NCI-H510A (cell line): Measurements from ENCODE around the gene ATOH1.

Source experiments
- DNase-seq: peaks from one replicate; lab custom pipeline; 2025; lab: John Stamatoyannopoulos, UW

The ATOH1 gene, protein sequence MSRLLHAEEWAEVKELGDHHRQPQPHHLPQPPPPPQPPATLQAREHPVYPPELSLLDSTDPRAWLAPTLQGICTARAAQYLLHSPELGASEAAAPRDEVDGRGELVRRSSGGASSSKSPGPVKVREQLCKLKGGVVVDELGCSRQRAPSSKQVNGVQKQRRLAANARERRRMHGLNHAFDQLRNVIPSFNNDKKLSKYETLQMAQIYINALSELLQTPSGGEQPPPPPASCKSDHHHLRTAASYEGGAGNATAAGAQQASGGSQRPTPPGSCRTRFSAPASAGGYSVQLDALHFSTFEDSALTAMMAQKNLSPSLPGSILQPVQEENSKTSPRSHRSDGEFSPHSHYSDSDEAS

DNA sequence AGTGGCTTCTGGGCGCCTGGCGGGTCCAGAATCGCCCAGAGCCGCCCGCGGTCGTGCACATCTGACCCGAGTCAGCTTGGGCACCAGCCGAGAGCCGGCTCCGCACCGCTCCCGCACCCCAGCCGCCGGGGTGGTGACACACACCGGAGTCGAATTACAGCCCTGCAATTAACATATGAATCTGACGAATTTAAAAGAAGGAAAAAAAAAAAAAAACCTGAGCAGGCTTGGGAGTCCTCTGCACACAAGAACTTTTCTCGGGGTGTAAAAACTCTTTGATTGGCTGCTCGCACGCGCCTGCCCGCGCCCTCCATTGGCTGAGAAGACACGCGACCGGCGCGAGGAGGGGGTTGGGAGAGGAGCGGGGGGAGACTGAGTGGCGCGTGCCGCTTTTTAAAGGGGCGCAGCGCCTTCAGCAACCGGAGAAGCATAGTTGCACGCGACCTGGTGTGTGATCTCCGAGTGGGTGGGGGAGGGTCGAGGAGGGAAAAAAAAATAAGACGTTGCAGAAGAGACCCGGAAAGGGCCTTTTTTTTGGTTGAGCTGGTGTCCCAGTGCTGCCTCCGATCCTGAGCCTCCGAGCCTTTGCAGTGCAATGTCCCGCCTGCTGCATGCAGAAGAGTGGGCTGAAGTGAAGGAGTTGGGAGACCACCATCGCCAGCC, at the start of gene ATOH1:
ATOH1 (plus strand) TSS at position 422 of the 663 bp plus-strand sequence; CDS start at position 596, 174 bp downstream.
- no peak for DNase-seq

DNA sequence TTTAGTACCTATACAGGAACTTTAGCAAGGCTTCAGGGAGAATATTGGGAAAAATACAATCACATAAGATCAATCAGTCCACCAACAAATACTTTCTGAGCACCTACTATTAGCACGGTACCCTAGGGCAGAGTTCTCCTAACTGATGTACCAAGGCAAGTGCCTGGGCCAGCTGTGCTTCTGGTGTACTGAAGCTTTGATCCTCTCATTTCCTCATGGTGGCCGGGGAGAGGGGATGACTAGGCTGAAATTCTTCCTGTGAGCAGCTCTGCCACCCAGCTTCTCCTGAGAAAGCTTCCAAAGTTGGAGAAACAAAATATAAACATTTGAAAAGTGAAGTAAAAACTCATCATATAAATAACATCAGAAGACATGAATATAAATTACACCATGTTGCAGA, 49.3 kb upstream of the ATOH1 start:
- no peak for DNase-seq

DNA sequence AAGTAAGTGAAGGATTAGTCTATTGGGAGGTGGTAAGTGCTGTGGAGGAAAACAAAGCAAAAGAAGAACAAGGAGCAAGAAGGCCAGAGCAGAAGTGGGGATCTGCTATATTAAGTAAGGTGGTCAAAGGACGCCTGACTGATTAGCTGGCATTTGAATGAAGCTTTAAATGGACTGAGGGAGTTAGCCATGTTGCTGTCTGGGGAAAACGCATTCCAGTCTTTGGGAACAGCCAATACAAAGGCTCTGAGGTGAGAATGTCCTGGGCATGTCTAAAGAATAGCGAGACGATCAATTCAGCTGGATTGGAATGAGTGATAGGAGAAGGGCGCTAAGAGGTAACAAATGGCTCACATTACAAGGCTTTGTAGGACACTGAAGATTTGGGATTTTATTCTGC, 48.5 kb upstream of the ATOH1 start:
- DNase-seq, result no peak

DNA sequence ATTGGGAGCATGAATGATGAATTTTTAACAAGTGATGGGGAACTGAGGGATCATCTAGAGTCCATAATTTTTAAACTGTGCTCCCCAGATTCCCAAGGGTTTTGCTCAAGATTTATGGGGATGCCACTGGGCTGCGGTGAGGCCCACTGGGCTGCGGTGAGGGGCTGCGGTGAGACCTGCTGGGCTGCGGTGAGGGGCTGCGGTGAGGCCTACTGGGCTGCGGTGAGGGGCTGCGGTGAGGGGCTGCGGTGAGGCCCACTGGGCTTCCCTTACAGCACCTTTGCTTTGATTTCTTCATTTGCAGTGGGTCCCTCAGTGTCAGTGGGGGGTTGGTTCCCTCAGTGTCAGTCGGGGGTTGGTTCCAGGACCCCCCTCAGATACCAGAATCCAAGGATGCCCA, 47.4 kb upstream of the ATOH1 start:
- DNase-seq, result no peak

DNA sequence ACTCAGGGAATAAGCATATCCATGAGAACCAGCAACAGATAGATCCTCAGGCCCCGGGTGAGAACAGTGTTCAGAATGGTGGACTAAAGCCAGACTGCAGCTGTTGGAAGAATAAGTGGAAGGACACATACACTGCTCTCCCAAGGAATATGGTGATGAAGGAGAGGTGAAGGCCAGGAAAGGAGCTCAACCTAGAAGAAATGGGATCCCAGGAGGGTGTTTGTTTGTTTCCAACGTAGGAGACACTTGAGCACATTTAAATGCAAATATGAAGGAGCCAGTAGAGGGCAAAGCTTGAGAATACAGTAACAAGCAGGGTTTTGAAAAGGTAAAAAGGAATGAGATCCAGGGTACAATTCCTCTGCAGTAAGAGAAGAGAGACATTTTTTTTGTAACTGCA, 42.4 kb upstream of the ATOH1 start:
- DNase-seq, result no peak

DNA sequence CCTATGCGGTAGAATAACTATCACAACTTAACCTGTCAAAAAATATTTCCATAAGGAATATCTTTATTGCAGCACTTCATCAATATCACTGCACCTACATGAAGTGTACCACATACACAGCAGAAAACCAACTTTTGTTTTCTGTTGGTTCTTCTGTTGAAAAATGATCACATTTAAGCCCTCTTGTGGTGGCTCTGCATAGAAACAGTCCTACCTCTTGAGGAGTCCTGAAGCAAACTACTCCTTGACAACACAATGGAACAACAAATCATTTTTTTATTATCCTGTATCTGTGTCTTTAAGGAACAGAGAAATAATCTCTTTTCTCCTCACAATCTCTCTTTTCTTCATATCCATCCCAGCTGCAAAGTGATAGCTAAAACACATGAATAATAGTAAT, 39.8 kb upstream of the ATOH1 start:
- no peak for DNase-seq

DNA sequence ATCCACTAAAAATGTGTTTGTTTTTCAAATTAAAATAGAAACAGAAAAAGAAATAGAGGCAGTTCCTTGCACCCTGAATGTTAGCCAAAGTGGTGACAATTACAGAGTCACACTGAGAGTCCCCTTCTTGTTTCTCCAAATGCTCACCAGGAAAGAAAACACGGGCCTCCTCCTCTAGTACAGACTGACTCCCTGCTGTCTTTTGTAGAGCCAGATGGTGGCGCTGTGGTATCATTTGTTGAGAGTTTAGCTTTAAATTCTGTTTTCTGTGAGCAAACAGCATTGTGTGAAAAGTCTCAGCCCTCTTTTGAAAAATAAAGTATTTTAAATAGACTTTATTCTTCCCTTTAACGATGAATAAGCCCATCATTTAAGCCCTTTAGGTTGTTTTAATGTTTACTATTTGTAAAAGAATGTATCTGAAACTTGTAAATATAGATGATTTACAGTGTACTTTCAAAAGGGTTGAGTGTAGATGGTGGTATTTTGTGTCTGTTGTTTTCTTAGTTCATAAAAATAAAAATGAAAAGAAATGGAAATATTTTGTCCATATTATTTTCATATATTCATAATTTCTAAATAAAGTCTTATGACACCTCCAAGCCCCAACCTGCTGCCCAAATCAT, 36.9 kb upstream of the ATOH1 start:
- peak; percentile 13 for DNase-seq

DNA sequence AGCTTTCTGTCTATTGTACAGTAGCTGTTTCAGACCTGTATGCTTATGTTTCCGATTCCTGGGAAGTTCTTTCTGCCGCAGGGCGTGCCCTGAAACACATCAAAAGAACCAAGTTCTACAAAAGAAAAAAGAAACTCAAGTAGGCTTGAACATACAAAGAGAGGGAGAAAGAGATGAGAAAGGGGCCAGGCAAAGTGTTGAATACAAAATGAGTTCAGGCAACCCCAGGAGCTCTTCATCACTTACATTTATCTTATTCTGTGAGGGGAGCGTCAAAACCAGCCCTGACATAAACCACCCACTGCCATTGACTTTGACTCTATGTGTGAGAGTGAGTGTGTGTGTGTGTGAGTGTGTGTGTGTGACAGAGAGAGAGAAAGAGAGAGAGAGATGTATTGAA, 26.5 kb upstream of the ATOH1 start:
- no peak for DNase-seq

DNA sequence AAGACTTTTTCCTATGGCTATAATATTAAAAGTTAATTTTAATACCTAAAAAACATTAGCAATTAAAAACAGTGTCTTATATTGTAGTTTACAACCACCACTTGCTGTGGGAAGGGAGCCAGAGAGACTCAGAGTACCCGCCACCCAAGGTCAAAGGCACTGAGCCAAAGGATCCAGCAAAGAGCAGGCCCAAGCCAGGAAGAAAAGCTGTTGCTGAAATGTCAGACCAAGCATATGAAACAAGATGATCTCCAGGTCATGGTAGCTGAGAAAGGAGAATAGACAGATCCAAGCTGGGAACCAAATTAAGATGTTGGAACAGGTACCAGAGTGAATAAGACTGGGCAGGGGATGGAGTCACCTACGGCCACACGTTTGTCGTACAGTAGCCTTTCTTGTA, 18.8 kb upstream of the ATOH1 start:
- DNase-seq, result no peak

DNA sequence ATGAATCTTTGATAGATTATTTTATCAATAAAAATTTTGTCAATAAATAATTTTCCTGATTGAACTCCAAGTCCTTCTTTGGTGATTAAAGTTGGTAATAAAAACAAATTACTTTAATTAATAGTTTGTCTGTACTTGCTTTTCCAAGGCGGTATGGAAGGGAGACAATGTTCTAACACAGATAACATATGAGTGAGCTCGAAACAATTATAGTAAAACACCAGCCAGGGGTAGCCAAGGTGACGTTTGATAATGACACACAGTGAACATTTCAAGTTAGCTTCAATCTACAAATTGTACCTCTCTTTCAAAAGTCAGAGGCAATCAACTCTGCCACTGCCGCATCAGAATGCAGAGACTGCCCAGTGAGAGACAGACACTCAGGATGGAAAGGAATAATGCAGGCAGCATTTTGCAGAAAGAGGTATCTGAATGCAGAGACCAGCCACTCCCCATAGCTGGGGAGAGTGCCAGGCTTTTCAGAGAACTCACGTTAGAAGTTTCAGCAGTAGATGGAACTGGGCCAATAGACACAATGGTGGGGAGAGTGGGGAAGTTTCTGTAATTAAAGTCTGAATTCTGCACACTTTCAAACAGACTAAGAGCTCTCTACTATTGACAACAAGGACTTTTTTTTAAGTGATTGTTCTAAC, 18.1 kb upstream of the ATOH1 start:
- DNase-seq, result no peak

DNA sequence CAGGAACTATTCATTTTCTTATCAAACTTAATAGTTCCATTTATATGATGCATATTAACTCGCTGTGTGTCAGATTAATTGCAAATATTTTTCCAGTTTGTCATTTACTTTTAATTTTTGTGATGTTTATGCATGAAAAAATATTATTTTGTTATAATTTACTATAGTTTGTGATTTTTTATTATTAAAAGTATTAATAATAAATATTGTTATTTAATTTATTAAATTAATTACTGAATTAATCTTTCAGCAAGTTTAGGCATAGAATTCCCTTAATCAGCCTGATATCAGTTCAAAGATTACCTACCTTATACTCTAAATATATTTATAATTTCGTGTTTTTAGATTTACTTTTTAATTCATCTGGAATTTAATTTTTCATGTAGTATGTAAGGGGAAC, 15.5 kb upstream of the ATOH1 start:
- DNase-seq, result no peak

DNA sequence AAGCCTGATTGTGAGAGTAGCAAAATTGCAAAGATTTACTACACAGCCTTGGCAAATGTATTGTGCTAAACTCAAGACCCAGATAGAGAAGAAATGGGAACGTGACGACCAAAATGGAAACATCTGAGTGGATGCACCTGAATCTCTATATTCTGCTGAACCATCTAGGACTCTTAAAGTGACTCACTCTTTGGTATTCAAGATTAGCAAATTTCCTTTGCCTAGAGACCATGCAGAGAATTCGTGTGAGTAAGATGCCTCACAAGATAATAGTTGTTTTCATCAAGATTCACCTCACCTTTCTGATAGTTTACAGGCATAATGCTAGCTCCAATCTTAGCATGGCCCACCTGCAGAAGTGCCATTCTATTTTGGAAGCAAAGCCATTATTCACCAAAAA, 14.4 kb upstream of the ATOH1 start:
- no peak for DNase-seq

DNA sequence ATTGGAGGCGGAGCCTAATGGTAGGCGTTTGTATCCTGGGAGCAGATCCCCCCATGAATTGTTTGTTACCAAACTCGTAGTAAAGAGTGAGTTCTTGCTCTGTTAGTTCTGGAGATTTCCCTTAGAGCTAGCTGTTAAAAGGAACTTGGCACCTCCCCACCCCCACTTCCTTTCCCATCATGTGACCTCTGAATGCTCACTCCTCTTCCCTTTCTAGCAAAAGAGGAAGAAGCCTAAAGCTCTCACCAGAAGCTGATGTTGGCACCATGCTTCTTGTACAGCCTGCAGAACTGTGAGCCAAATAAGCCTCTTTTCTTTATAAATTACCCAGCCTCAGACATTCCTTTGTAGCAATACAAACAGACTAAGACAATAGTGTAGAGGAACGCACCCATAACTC, 13.8 kb upstream of the ATOH1 start:
- DNase-seq, result no peak

DNA sequence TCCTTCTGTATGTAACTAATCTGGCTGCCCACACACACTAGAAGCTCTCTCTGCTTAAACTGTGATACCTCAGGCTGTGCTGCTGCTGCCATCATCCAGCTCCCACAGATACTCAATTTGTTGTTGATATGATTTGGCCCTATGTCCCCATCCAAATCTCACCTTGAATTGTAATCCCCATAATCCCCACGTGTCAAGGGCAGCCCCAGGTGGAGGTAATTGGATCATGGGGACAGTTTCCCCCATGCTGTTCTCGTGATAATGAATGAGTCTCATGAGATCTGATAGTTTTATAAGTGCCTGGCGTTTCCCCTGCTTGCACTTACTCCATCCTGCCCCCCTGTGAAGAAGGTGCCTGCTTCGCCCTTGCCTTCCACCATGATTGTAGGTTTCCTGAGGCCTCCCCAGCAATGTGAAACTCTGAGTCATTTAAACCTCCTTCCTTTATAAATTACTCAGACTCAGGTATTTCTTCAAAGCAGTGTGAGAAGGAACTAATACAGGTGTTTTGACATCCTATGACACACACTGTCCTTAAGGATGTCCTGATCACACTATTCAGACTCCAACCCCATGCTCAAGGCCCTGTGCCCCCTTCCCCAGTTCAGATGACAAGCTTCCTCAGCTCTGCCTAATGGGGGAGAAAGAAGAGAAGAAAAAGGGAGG, 2.9 kb upstream of the ATOH1 start:
- DNase-seq, result no peak

DNA sequence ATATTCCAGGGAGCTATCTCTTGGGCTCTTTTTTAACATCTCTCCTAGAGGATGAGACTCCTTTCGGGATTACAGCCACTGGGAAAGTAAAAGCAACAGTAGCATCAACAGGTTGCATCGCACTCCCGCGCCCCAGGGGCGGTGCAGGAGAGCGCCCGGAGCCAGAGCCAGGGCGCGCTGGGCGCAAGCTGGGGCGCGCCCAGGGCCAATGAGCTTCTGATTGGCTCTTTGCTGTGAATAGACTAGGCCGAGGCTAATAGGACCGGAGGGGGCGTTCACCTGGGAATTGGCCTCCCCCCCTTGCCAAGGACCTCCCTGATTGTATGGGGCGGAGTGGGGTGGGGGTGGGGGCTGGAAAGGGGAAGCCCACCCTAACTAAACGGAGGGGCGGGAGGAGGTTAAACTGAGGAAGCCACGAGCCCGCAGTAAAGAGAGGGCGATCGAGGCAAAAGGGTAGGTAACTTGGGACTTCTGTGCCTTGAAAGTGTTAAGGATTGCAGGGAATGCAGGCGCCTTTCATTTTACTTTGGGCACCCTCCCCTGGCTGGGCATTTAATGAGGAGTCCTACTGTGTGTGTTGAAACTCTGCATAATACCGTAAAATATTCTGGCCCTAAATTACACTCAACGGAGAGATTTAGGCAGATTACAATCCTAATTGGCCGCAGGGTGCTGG, 1.1 kb upstream of the ATOH1 start:
- peak; percentile 24 for DNase-seq

DNA sequence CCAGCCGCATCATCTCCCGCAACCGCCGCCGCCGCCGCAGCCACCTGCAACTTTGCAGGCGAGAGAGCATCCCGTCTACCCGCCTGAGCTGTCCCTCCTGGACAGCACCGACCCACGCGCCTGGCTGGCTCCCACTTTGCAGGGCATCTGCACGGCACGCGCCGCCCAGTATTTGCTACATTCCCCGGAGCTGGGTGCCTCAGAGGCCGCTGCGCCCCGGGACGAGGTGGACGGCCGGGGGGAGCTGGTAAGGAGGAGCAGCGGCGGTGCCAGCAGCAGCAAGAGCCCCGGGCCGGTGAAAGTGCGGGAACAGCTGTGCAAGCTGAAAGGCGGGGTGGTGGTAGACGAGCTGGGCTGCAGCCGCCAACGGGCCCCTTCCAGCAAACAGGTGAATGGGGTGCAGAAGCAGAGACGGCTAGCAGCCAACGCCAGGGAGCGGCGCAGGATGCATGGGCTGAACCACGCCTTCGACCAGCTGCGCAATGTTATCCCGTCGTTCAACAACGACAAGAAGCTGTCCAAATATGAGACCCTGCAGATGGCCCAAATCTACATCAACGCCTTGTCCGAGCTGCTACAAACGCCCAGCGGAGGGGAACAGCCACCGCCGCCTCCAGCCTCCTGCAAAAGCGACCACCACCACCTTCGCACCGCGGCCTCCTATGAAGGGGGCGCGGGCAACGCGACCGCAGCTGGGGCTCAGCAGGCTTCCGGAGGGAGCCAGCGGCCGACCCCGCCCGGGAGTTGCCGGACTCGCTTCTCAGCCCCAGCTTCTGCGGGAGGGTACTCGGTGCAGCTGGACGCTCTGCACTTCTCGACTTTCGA, 654 bp downstream of the ATOH1 start:
- no peak for DNase-seq

DNA sequence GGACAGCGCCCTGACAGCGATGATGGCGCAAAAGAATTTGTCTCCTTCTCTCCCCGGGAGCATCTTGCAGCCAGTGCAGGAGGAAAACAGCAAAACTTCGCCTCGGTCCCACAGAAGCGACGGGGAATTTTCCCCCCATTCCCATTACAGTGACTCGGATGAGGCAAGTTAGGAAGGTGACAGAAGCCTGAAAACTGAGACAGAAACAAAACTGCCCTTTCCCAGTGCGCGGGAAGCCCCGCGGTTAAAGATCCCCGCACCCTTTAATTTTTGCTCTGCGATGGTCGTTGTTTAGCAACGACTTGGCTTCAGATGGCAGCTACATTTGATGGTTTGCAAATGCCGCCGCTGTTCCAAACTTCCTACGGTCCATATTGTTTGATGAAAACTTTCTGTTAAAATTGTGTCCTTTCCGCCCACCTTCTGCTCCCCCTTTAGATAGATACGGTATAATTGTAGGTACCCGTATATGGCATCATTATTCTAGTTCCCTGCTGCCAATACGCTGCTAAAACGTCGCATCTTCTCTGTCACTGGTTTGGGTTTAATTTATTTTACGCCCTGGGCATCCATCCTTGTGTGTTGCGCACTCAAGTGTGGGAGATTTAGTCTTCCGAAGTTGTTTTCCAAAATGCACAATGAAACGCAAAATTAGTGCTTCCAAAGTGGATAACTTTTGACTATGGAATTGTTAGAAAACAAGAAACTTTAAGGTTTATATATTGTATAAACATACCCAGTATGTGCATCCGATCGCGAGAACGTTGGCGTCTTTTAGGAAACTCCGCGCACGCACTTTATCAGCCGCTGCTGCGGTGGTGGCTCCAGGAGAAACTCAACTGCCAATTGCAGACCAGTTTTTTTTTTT, 1.5 kb downstream of the ATOH1 start:
- no peak for DNase-seq

DNA sequence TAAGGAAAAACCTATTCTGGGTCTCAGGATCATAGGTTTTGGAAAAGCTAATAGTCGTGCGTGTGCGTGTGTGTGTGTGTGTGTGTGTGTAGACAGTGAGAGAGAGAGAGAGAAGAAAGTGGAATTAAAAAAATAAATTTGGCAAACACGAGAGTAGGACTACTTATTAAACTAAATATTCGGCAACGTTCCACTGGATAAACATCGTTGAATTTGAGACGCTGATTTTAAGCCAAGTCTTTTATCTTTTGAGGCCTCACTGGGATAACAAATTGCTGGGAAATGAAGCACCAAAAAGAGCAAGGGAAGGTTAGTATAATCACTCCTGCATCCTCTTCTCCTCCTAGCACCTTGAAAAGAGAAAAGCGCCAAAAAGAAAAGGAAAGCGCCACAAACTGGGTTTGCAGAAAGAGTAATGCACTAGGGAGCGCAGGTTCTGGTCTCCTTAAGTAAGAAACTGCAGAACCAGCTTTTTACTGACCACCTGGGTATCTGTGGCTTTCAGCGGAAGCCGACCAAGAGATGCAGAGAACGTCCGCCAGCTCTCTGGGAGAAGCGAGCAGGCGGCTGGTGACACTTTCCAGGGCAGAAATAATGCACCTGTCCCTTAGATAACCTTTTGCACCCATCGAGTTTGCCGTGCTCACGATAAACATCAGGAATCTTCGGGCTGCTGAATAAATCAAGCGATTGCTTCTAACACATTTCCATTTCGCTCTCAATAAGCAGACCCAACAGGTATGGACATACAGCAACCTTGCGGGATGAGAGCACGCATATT, 3.4 kb downstream of the ATOH1 start:
- no peak for DNase-seq
